Panc1 (cell line): ENCODE results near the gene GNAQ. TPM values are rescaled to one million over a fixed set of nuclear protein-coding genes. Genes with fewer than 3 reads are reported as not detected.

Source experiments
- ATAC-seq: fragments of 200-7000 bp; cut with Tn5 transposase; 2 replicates; pipeline ENCODE4 v1.9.1; 2020; ENCODE audit warnings: mild to moderate bottlenecking, moderate library complexity
- BruUV-seq: library from RNA; stranded (reverse); fragments of 400-500 nt; replicated peaks from 2 replicates; lab custom pipeline; 2021; lab: Mats Ljungman, UMichigan
- CTCF ChIA-PET: fragments of 300-600 bp; sonication (Branson Sonifier 250); formaldehyde crosslinking; loops from one replicate; lab custom pipeline; 2022; ENCODE audit warnings: antibody characterized with exemption; lab: Charles Lee
- POLR2A ChIA-PET: fragments of 300-600 bp; sonication (Branson Sonifier 250); formaldehyde crosslinking; loops from one replicate; lab custom pipeline; 2022; ENCODE audit warnings: antibody characterized with exemption; lab: Charles Lee
- DNase-seq: peaks from one replicate; pipeline ENCODE4 v3.0.0-alpha.2; 2010; ENCODE audit warnings: low read depth, low spot score
- H3K27ac ChIP-seq: 2 replicates; pipeline ENCODE4 v1.5.1; 2011; ENCODE audit warnings: mild to moderate bottlenecking, low read length, inconsistent platforms
- H3K27me3 ChIP-seq: fragments of 200-500 bp; sonication (Bioruptor generic); 2 replicates; pipeline ENCODE4 v1.6.0; 2014; ENCODE audit warnings: low read length, inconsistent platforms; ENCODE audit not compliant: control insufficient read depth, insufficient read depth
- H3K36me3 ChIP-seq: fragments of 200-500 bp; sonication (Bioruptor generic); 2 replicates; pipeline ENCODE4 v1.5.1; 2014; ENCODE audit warnings: inconsistent platforms, mild to moderate bottlenecking, low read length, moderate library complexity; ENCODE audit not compliant: control insufficient read depth, insufficient read depth
- H3K4me1 ChIP-seq: 2 replicates; pipeline ENCODE4 v1.5.1; 2011; ENCODE audit warnings: inconsistent platforms, mild to moderate bottlenecking, low read length, moderate library complexity; ENCODE audit not compliant: control insufficient read depth, insufficient read depth
- H3K4me3 ChIP-seq, 2 experiments: 2 replicates each; pipeline ENCODE4 v1.5.1; 2011 to 2012; ENCODE audit warnings: low read depth in 2 of 2, low read length in 2 of 2, mild to moderate bottlenecking in 2 of 2, inconsistent platforms in 1 of 2, moderate library complexity in 1 of 2
- H3K9me3 ChIP-seq: fragments of 200-500 bp; sonication (Bioruptor generic); 2 replicates; pipeline ENCODE4 v1.5.1; 2014; ENCODE audit warnings: low read depth, mild to moderate bottlenecking, inconsistent platforms, low read length, moderate library complexity; ENCODE audit not compliant: control insufficient read depth, insufficient read depth
- POLR2AphosphoS5 ChIP-seq: IDR thresholded peaks from 2 replicates; pipeline ENCODE4 v1.6.1; 2012; ENCODE audit warnings: mild to moderate bottlenecking, low read depth, low read length, moderate library complexity
- SIN3A ChIP-seq: IDR thresholded peaks from 2 replicates; pipeline ENCODE4 v1.6.1; 2012; ENCODE audit warnings: low read depth, mild to moderate bottlenecking, low read length, moderate library complexity, borderline replicate concordance; ENCODE audit not compliant: insufficient read depth
- TCF7L2 ChIP-seq: IDR thresholded peaks from 2 replicates; pipeline ENCODE4 v1.6.1; 2011; ENCODE audit warnings: mild to moderate bottlenecking, low read depth, low read length, inconsistent platforms
- in situ Hi-C: cut with HindIII; loops from 2 replicates; pipeline ENCODE4 v1.10.0; 2016; ENCODE audit warnings: low sequenced_read_pairs, low pct_unique_long_range_greater_than_20kb
- intact Hi-C: fragments of 100-400 bp; cut with micrococcal nuclease; formaldehyde crosslinking; loops from one replicate; pipeline ENCODE4 v1.10.0; 2022; ENCODE audit not compliant: unreplicated experiment
- total RNA-seq: library from RNA; stranded (reverse); gene quantifications from one replicate; pipeline ENCODE4 v1.2.1, GENCODE V29; 2021; ENCODE audit not compliant: unreplicated experiment
- TF ChIP-seq, protein P1 (sequence below): fragments of 450-650 bp; IDR thresholded peaks from 2 replicates; pipeline ENCODE4 v1.5.1; 2017; ENCODE audit warnings: mild to moderate bottlenecking
- TF ChIP-seq, protein P2 (sequence below), 2 experiments: IDR thresholded peaks; 2 replicates each; pipeline ENCODE4 v1.6.1; 2011 to 2012; ENCODE audit warnings: low read depth in 2 of 2, control low read depth in 1 of 2, low read length in 1 of 2, mild to moderate bottlenecking in 1 of 2, moderate library complexity in 1 of 2; ENCODE audit not compliant: insufficient read depth in 1 of 2

Gene GNAQ
- total RNA-seq, 1 experiment from 2014 or later: 34.5 TPM

DNA sequence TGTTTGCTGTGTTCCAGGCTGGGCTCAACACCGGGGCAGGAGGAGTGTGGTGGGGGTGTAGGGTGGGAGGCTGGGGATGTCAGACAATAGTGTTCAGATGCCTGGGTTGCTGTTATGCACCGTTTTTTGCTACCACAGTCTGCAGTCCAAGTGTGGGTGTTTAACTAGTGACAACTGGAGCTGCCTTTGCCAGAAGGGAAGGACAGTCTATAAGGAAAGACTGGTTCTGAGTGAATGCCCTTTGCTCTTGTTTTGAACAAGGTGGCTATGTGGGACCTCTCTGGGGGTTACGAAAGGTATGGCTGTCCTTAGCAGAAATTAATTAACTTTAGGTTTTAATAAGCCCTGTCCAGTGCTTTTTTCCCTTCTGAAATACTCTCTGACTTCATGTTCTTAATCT is 265.0 kb downstream of the GNAQ start:
- in situ Hi-C loops: no loop called here
- ChIA-PET CTCF (interaction anchor here (0.7 kb wide), 1 partner anchor 309 kb away, joined by 5 read pairs; no protein-coding TSS in a partner anchor), POLR2A (no interaction called here)
- H3K27ac ChIP-seq: no peak overlapping the region
- no peak overlapping the region for H3K4me3 ChIP-seq
- H3K27me3 ChIP-seq: no peaks in the 10 kb centered on the region
- DNase-seq (no peak), ATAC-seq (no peak)
- intact Hi-C loops: no loop called here
- no peaks in the 10 kb centered on the region for H3K36me3 ChIP-seq
- no TSS peak for BruUV-seq
- no peaks in the 10 kb centered on the region for H3K9me3 ChIP-seq
- TF ChIP-seq SIN3A: no peak
- TF ChIP-seq, protein P1, sequence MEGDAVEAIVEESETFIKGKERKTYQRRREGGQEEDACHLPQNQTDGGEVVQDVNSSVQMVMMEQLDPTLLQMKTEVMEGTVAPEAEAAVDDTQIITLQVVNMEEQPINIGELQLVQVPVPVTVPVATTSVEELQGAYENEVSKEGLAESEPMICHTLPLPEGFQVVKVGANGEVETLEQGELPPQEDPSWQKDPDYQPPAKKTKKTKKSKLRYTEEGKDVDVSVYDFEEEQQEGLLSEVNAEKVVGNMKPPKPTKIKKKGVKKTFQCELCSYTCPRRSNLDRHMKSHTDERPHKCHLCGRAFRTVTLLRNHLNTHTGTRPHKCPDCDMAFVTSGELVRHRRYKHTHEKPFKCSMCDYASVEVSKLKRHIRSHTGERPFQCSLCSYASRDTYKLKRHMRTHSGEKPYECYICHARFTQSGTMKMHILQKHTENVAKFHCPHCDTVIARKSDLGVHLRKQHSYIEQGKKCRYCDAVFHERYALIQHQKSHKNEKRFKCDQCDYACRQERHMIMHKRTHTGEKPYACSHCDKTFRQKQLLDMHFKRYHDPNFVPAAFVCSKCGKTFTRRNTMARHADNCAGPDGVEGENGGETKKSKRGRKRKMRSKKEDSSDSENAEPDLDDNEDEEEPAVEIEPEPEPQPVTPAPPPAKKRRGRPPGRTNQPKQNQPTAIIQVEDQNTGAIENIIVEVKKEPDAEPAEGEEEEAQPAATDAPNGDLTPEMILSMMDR: no peak
- no peak for TF ChIP-seq POLR2AphosphoS5
- TF ChIP-seq, protein P2, sequence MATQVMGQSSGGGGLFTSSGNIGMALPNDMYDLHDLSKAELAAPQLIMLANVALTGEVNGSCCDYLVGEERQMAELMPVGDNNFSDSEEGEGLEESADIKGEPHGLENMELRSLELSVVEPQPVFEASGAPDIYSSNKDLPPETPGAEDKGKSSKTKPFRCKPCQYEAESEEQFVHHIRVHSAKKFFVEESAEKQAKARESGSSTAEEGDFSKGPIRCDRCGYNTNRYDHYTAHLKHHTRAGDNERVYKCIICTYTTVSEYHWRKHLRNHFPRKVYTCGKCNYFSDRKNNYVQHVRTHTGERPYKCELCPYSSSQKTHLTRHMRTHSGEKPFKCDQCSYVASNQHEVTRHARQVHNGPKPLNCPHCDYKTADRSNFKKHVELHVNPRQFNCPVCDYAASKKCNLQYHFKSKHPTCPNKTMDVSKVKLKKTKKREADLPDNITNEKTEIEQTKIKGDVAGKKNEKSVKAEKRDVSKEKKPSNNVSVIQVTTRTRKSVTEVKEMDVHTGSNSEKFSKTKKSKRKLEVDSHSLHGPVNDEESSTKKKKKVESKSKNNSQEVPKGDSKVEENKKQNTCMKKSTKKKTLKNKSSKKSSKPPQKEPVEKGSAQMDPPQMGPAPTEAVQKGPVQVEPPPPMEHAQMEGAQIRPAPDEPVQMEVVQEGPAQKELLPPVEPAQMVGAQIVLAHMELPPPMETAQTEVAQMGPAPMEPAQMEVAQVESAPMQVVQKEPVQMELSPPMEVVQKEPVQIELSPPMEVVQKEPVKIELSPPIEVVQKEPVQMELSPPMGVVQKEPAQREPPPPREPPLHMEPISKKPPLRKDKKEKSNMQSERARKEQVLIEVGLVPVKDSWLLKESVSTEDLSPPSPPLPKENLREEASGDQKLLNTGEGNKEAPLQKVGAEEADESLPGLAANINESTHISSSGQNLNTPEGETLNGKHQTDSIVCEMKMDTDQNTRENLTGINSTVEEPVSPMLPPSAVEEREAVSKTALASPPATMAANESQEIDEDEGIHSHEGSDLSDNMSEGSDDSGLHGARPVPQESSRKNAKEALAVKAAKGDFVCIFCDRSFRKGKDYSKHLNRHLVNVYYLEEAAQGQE (IDR thresholded peaks at IDR 0.05; ENCODE audit: insufficient read depth in 1 of 2, low read depth in 2 of 2, low read length in 1 of 2): no peak
- TF ChIP-seq TCF7L2: no peak
- no peaks in the 10 kb centered on the region for H3K4me1 ChIP-seq

DNA sequence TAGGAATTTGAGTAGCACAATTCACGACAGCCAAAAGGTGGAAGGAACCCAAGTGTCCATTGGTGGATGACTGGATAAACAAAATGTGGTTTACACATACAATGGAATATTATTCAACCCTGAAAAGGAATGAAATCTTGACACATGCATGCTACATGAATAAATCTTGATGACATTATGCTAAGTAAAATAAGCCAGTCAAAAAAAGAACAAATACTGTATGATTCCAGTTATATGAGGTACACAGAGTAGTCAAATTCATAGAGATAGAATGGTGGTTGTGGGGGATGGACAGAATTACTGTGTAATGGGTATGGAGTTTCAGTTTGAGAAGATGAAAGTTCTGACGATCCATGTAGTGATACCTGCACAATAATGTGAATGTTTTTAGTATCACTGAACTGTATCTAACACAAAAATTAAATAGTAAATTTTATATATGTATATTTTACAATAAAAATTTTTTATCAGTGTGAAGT is 265.8 kb downstream of the GNAQ start:
- intact Hi-C loops: no loop called here
- Histone ChIP-seq H3K27ac (no peak overlapping the region), H3K36me3 (no peaks in the 10 kb centered on the region), H3K27me3 (no peaks in the 10 kb centered on the region), H3K4me1 (no peaks in the 10 kb centered on the region), H3K9me3 (no peaks in the 10 kb centered on the region), H3K4me3 (no peak overlapping the region)
- DNase-seq (no peak), ATAC-seq (no peak)
- in situ Hi-C loops: no loop called here
- BruUV-seq: no TSS peak
- POLR2A ChIA-PET: no interaction called here
- TF ChIP-seq TCF7L2: no peak
- TF ChIP-seq, protein P2 (IDR thresholded peaks at IDR 0.05; ENCODE audit: insufficient read depth in 1 of 2, low read depth in 2 of 2, low read length in 1 of 2): no peak
- TF ChIP-seq SIN3A: no peak
- TF ChIP-seq, protein P1: no peak
- no peak for TF ChIP-seq POLR2AphosphoS5
- CTCF ChIA-PET: interaction anchor here (0.7 kb wide), 1 partner anchor 308 kb away, joined by 5 read pairs; no protein-coding TSS in a partner anchor
